LNCAP (cell line): ENCODE measurements around the gene RARA.

Experiments
- CTCF ChIP-seq: fragments of 450-650 bp; IDR thresholded peaks from 2 replicates; pipeline ENCODE4 v1.5.1; 2017; ENCODE audit warnings: mild to moderate bottlenecking

Gene RARA

DNA sequence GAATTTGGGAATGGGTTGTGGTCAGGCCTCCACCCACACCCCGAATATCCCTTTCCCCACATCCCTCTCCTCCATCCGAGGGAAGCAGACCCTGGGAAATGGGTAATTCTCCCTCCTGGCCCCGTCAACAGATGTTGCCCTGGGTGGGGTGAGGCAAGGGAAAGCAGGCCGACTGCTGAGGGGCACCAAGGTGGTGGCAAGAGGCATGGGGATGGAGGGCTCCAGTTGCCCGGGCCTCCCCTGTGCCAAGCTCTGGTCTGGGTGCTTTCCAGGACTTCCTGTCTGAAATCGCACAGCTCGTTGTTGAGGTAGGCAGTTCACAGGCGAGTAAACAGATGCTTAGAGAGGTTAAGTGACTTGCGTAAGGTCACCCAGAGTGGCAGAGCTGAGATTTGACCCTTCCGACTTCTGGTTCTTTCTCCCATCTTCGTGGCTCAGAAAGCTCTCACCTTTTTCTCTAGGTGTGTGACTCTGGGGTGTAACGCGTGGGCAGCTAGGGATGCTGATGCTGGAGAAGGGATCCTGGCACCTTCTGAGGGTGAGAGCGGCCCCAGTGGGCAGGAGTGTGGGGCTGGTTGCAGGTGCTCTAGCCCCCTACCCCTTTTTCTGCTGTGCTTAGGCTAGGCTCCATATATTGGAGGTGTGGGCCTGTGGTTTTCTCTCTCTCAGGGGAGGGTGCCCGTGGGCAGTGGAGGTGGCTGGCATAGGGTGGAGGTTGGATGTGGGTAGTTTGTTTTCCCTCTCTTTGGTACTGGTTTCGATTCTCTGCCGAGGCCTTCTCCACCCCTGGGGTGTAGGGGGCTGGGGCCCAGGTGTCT lies 17.2 kb downstream of the RARA start:
- TF ChIP-seq CTCF, result no peak

- no peak for TF ChIP-seq CTCF
Observed at GRCh38 chr17:40326832-40327199, 17.8 kb downstream of the RARA start.

DNA sequence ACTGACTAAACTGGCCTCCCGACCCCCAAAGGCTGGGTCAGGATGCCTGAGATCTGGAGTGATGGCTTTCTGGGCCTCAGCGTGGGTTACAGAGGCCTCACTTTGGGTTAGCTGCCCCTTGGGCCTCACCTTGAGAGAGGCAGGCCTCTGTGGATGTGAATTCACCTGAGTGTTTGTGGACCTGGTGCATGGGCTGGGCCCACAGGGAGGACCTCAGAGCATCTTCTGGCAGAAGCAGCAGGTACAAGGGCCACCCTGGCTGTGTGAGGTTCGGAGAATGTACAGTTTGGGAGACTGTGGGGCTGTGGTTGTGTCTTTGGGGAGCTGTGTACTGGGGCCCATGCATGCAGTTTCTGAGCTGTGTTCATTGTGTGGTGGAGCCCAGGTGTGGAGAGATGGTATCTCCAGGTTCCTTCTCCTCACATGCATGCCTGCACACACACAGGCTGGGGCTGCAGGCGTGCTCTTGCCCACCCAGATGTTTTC lies 18.3 kb downstream of the RARA start:
- no peak for TF ChIP-seq CTCF

GRCh38 chr17:40327735-40328385 lies 18.9 kb downstream of the RARA start:
- no peak for TF ChIP-seq CTCF

- no peak for TF ChIP-seq CTCF
Observed at GRCh38 chr17:40328386-40328766, 19.4 kb downstream of the RARA start.

DNA sequence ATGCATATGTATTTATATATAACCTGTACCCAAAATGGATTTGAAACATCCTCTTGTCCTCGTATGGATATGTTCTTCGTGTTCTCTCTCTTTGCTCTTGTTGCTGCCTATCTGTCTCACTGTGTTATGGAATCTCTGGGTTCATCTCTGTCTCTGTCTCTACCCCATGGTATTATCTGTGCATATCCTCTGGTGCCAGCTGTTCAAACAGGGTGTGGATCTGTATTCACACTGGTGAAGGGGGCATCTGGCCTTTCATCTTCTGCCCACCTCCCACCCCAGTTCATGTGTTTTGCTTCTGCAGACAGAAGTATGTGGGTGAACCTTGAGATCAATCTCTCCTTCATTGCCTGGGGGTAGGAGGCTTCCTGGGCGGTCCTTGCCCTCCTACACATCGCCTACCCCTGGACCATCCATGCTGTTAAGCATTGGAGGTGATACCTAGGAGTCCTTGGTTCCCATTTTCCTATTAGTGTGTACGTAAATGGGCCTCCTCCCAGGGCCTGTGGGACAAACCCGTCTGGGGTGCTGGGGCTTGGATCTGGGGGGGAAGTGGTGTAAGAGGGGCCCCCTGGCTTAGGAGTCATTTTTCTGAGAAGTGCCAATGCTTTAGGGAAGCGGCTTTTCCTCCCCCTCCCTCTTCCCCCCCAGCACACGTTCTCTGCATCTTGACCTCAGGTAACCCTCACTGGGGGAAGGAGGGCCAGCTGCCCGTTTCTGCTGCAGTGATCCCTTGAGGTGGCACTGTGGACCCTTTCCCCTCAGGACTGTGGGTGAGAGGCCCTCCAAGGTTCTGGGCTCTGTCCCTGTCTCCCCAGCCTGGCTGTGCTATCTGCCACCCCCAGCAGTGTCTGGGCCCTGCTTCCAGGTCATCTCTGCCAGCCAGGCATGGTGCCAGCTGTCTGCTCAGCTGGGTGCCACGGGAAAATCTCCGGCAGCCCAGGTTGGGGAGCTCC lies 21.1 kb downstream of the RARA start:
- TF ChIP-seq CTCF, result no peak

DNA sequence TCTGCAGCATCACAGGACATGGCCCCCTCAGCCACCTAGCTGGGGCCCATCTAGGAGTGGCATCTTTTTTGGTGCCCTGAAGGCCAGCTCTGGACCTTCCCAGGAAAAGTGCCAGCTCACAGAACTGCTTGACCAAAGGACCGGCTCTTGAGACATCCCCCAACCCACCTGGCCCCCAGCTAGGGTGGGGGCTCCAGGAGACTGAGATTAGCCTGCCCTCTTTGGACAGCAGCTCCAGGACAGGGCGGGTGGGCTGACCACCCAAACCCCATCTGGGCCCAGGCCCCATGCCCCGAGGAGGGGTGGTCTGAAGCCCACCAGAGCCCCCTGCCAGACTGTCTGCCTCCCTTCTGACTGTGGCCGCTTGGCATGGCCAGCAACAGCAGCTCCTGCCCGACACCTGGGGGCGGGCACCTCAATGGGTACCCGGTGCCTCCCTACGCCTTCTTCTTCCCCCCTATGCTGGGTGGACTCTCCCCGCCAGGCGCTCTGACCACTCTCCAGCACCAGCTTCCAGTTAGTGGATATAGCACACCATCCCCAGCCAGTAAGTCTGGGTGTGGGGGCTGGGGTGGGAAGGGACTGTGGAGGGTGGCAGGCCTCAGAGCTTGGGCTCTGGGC lies 22.0 kb downstream of the RARA start:
- no peak for TF ChIP-seq CTCF
